ENCODE data around the gene PNP.

DNA sequence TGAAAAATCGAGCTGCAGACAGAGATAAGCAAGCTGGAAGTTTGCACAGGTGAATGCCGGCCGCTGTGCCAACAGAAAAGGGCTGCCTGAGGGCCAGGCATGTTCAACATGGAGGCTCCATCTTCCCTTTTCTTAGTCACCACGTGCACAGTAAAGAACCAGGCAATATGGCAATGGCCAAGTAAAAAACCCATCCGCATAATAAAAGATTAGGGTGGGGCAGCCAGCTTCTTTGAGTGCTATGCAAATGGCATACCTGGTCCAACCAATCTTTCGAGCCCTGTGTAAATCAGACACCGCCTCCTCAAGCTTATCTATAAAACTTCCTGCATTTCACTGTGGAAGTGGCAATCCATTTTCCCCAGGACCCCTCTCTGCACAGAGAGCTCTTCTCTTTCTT, 16.7 kb downstream of the PNP start:
- no peak for TF ChIP-seq CTCF (IDR thresholded peaks at IDR 0.05)
- no peak for TF ChIP-seq POLR2A (IDR thresholded peaks at IDR 0.05)
